Measurements from ENCODE around the gene PI3.

The PI3 gene

DNA sequence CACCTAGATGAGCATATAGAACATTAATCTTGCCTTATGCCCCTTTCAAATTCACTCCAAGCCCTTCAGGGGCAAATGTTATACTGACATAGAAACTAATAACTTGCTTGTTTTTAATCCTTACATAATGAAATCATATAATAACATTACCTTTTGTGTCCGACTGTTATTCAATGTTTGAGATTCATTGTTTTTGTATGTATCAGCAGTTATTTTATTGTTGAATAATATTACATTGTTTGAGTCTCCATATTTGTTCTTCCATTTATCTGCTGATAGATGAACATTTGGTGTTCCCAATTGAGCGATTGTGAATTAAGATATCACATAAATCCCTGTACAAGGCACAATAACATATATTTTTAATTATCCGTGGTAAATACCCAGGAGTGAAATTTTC is 38.1 kb downstream of the PI3 start:
- Histone ChIP-seq H3K9ac (ENCODE audit: low read depth in 1 of 2, low read length in 2 of 2) (no peak overlapping the region), H3K4me3 (ENCODE audit: low read length in 2 of 2) (no peak overlapping the region), H3K27me3 (ENCODE audit: control insufficient read depth in 2 of 2, insufficient read depth in 2 of 2, low read length in 2 of 2) (peaks cover 0 to 3% of the 10 kb centered on the region in 2 donors), H3K36me3 (ENCODE audit: control insufficient read depth in 2 of 2, insufficient read depth in 2 of 2, low read length in 2 of 2) (no peaks in the 10 kb centered on the region), H3K27ac (ENCODE audit: low read depth in 2 of 2, low read length in 2 of 2) (no peak overlapping the region), H3K4me1 (ENCODE audit: control insufficient read depth in 2 of 2, insufficient read depth in 2 of 2, low read length in 2 of 2) (no peaks in the 10 kb centered on the region), H3K9me3 (ENCODE audit: control insufficient read depth in 2 of 2, low read length in 2 of 2) (no peaks in the 10 kb centered on the region)

DNA sequence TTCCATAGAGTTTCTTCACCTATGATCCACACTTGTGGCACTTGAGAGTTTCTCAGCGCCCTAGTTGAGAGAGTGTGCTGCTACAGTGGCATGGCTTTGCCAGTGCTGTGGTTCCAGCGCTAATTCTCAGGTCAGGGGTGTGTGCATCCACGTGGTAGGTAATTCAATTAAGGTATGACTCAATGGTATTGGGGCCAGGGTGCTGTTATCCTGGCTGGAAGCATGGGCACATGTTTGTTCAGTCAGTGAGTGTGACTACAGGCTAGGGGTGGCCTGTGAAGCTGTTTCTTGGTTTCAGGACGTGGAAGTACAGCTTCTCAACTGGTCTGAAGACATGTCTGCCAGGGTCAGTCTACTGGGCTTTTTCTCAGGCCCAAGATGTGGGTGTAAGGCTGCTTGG is 43.4 kb downstream of the PI3 start:
- H3K27ac ChIP-seq (ENCODE audit: low read depth in 2 of 2, low read length in 2 of 2), result no peak overlapping the region
- no peak overlapping the region for H3K4me3 ChIP-seq (ENCODE audit: low read length in 2 of 2)
- no peak overlapping the region for H3K9ac ChIP-seq (ENCODE audit: low read depth in 1 of 2, low read length in 2 of 2)
- no peaks in the 10 kb centered on the region for H3K27me3 ChIP-seq (ENCODE audit: control insufficient read depth in 2 of 2, insufficient read depth in 2 of 2, low read length in 2 of 2)
- no peaks in the 10 kb centered on the region for H3K4me1 ChIP-seq (ENCODE audit: control insufficient read depth in 2 of 2, insufficient read depth in 2 of 2, low read length in 2 of 2)
- no peaks in the 10 kb centered on the region for H3K36me3 ChIP-seq (ENCODE audit: control insufficient read depth in 2 of 2, insufficient read depth in 2 of 2, low read length in 2 of 2)
- H3K9me3 ChIP-seq (ENCODE audit: control insufficient read depth in 2 of 2, low read length in 2 of 2), result no peaks in the 10 kb centered on the region

DNA sequence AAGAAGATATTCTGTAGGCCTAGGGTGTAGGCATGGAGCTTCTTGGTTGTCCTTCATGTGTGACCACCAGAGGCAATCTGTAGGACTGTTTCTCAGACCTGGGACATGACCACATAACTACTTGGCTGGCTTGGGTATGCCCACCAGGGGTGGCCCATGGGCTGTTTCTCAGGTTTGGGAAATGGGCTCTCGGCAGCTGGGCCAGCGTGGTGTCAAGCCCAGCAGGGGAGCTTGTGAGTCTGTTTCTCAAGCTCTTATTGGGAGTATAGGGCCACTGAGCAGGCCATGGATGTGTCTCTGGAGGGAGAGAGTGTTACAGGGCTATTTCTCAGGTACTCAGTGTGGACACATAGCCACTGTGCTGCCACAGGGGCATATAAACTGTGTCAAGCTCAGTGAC is 43.9 kb downstream of the PI3 start:
- peaks cover 0 to under 1% of the 10 kb centered on the region in 2 donors for H3K27me3 ChIP-seq (ENCODE audit: control insufficient read depth in 2 of 2, insufficient read depth in 2 of 2, low read length in 2 of 2)
- H3K9ac ChIP-seq (ENCODE audit: low read depth in 1 of 2, low read length in 2 of 2), result no peak overlapping the region
- H3K9me3 ChIP-seq (ENCODE audit: control insufficient read depth in 2 of 2, low read length in 2 of 2), result no peaks in the 10 kb centered on the region
- no peaks in the 10 kb centered on the region for H3K36me3 ChIP-seq (ENCODE audit: control insufficient read depth in 2 of 2, insufficient read depth in 2 of 2, low read length in 2 of 2)
- H3K27ac ChIP-seq (ENCODE audit: low read depth in 2 of 2, low read length in 2 of 2), result no peak overlapping the region
- H3K4me3 ChIP-seq (ENCODE audit: low read length in 2 of 2), result no peak overlapping the region
- H3K4me1 ChIP-seq (ENCODE audit: control insufficient read depth in 2 of 2, insufficient read depth in 2 of 2, low read length in 2 of 2), result no peaks in the 10 kb centered on the region

- no peak within 1 kb of the TSS for H3K4me3 ChIP-seq (ENCODE audit: low read length in 2 of 2)
- H3K9me3 ChIP-seq (ENCODE audit: control insufficient read depth in 2 of 2, low read length in 2 of 2), result no peaks in the 10 kb centered on the region
- H3K27me3 ChIP-seq (ENCODE audit: control insufficient read depth in 2 of 2, insufficient read depth in 2 of 2, low read length in 2 of 2), result peaks cover 3 to 6% of the 10 kb centered on the region in 2 donors
Observed at GRCh38 chr20:45221076-45221475, 46.4 kb downstream of the PI3 start, which contains the start of gene SEMG2. TSS of gene SEMG2 (plus strand) at chr20:45221373. CDS start at chr20:45221390, 17 bp downstream.

GRCh38 chr20:45223136-45223535 is 48.4 kb downstream of the PI3 start:
- Histone ChIP-seq H3K4me3 (ENCODE audit: low read length in 2 of 2) (no peak overlapping the region), H3K9me3 (ENCODE audit: control insufficient read depth in 2 of 2, low read length in 2 of 2) (no peaks in the 10 kb centered on the region), H3K36me3 (ENCODE audit: control insufficient read depth in 2 of 2, insufficient read depth in 2 of 2, low read length in 2 of 2) (no peaks in the 10 kb centered on the region), H3K27ac (ENCODE audit: low read depth in 2 of 2, low read length in 2 of 2) (no peak overlapping the region), H3K27me3 (ENCODE audit: control insufficient read depth in 2 of 2, insufficient read depth in 2 of 2, low read length in 2 of 2) (peaks cover 3 to 6% of the 10 kb centered on the region in 2 donors), H3K9ac (ENCODE audit: low read depth in 1 of 2, low read length in 2 of 2) (no peak overlapping the region), H3K4me1 (ENCODE audit: control insufficient read depth in 2 of 2, insufficient read depth in 2 of 2, low read length in 2 of 2) (no peaks in the 10 kb centered on the region)

More at GRCh38 chr20:45221076-45221475, 46.4 kb downstream of the PI3 start, which contains the start of gene SEMG2:
- no peaks in the 10 kb centered on the region for H3K36me3 ChIP-seq (ENCODE audit: control insufficient read depth in 2 of 2, insufficient read depth in 2 of 2, low read length in 2 of 2)
- no peak within 1 kb of the TSS for H3K9ac ChIP-seq (ENCODE audit: low read depth in 1 of 2, low read length in 2 of 2)
- H3K27ac ChIP-seq (ENCODE audit: low read depth in 2 of 2, low read length in 2 of 2), result no peak within 1 kb of the TSS
- no peaks in the 10 kb centered on the region for H3K4me1 ChIP-seq (ENCODE audit: control insufficient read depth in 2 of 2, insufficient read depth in 2 of 2, low read length in 2 of 2)

Measured in mucosa of rectum (tissue), 2 donors.